Measurements from ENCODE around the gene NKX6-1.
A peak's percentile ranks its signal among the peaks of the same experiment; 100 is the strongest.

NKX6-1 gene

DNA sequence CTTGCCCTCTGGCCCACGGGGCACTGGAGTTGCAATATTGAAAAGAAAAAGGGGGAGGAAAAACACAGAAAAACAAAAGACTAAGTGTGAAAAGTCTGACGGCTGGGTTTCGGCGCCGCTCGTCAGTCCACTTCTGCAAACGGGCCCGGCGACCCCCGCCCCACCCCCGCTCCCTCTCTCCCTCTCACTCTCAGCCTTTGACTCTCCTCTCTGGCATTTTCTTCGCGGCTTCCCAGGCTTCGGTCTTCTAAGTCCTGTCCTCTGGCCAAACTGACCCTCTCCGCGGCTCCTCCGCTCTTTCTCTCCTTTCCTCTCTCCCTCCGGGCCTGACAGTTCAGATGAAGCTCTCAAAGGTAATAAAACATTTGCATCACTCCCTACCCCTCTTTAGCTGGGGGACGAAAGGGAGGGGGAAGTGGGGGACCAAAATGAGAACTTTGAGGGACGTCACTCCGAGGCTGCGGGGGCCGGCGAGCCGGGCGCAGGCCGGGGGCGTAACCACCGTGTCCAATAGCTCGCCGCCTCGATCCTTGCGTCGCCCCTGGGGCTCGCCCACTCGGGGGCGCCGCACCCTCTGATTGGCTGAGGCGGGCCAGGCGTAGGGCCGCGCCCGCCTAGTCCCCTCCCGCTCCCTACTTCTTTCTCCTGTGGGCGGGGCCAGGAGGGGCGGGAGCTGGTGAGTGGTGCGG, at the start of gene NKX6-1:
Gene NKX6-1 (minus strand): TSS at position 358 of the 689 bp plus-strand sequence. CDS start 1,064 bp downstream, outside the sequence.
- no peak for DNase-seq

DNA sequence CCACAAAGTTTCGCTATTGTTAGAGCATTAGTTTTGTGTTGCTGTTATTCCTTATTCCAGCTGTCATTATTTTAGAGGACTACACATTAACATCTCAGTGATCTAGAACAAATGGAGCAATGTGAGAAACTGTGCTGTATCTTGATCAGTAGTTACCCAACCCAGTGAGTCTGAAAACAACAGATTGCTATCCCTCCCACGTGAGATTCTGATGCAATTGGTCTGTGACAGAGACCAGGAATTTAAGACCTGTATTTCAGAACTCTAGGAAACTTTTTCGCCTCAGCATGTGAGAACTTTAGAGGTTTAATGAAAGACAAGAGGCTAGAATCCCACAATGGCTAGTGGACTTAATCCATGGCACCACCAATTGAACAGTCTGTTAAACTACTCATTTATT, 48.1 kb upstream of the NKX6-1 start:
- no peak for DNase-seq

- DNase-seq = no peak
Measured at GRCh38 chr4:84545093-84545492, 46.0 kb upstream of the NKX6-1 start.

GRCh38 chr4:84535901-84536300, 36.8 kb upstream of the NKX6-1 start:
- DNase-seq = no peak

DNA sequence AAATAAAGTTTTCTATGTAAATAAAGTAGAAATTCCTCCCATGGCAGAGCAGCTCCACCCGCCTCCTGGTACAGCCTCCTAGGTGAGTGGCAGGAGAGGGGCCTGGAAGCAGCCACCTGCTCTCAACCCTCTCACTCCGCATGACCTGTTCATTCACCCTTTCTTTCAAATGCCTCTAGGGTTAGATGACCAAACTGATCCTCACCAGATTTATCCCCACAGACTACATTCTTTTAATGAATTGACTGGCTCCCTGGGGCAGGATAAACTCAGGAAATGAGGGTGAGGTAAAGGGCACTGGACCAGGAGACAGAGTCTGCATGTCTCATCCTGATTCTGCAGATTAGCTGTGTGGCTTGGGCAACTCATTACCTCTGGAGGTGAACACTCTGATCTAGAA, 32.6 kb upstream of the NKX6-1 start:
- DNase-seq = no peak

- no peak for DNase-seq
Measured at GRCh38 chr4:84530871-84531270, 31.8 kb upstream of the NKX6-1 start.

DNA sequence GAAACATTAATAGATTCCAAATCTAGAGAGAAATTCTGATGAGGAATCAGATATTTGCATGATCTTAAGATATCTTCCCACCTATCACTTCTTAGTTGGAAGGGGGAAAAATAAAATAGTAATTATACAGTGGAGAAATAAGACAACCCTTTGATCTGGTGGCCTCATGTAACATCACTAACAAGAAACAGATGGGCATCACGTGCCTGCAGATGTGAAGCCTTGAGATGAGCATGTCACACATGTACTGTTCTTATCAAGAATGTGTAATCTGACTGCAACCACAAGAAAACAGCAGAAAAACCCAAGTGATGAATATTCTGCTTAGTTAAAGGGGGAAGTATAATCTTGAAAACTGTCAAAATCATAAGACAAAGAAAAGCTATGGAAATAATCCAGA, 31.4 kb upstream of the NKX6-1 start:
- DNase-seq = no peak

GRCh38 chr4:84529169-84529751, 30.2 kb upstream of the NKX6-1 start:
- peak; percentile 33 for DNase-seq

GRCh38 chr4:84527391-84527790, 28.3 kb upstream of the NKX6-1 start:
- no peak for DNase-seq

GRCh38 chr4:84515075-84515474, 16.0 kb upstream of the NKX6-1 start:
- no peak for DNase-seq

GRCh38 chr4:84512277-84512676, 13.2 kb upstream of the NKX6-1 start:
- no peak for DNase-seq

DNA sequence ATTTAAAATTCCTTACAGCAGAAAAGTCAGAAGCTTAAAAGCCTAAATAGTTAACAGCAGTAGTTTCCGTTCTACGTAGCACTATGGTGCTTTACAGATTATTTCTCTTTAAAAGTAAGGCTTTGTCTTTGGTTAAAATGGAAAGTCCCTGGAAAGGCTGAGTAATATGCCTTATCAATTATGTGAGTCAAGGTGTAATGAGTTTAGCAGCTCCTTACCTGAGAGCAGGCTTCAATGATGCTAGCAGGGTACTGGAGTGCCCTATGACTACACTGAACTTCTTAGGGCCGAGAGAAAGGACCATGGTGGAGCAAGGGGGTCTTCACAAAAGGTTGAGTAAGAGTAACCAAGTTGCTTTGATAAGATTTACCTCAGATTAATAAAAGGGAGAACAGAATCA, 12.6 kb upstream of the NKX6-1 start:
- no peak for DNase-seq

DNA sequence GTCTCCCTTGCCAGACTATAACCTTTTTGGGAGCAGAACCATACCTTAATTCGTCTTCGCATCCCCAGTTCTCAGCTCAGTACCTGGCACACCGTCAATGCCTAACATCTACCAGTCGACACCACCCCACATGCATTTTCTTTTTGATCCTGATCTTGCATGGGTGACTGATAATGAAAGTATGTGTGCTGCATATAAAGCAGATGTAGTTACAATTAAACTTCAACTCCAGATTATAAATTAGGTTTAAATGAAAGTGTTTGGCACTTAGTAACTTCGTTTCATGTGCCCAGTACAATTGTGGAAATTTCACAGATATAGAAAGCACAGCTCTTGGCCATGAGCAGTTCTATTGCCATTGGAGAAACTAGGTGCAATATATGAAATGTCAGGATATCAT, 8.8 kb upstream of the NKX6-1 start:
- no peak for DNase-seq

- no peak for DNase-seq
Measured at GRCh38 chr4:84504821-84505220, 5.7 kb upstream of the NKX6-1 start.

- peak; percentile 13 for DNase-seq
Measured at GRCh38 chr4:84503495-84504437, 4.7 kb upstream of the NKX6-1 start.

GRCh38 chr4:84502955-84503373, 3.9 kb upstream of the NKX6-1 start:
- no peak for DNase-seq

DNA sequence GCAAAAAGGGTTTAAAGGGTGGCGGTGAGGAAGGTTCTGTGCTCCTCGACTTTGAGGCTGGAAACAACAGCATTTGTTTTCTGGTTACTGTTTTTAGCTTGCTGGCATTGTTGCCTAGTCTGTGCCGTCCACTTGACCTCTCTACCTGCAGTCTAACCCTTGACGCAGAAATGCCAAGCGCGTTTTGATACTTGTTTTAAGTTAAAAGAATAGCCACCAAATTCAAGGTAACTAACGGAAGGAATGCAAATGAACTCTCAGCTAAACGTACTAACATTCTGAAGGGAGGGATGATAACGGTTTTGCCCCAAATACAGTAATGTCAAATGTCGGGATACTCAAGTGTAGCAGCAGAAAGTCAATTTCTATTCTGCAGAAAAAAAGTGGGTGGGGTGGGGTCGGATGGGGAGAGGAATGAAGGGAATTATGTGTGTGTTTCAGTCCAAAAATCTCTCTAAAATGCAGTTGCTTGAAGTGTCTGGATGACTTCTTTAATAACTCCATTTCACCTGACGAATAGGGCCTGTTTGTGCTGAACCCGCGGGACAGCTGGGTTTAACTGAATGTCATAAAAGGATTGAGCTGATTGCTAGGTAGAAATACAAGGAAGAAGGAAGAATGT, 3.4 kb upstream of the NKX6-1 start:
- DNase-seq = no peak

DNA sequence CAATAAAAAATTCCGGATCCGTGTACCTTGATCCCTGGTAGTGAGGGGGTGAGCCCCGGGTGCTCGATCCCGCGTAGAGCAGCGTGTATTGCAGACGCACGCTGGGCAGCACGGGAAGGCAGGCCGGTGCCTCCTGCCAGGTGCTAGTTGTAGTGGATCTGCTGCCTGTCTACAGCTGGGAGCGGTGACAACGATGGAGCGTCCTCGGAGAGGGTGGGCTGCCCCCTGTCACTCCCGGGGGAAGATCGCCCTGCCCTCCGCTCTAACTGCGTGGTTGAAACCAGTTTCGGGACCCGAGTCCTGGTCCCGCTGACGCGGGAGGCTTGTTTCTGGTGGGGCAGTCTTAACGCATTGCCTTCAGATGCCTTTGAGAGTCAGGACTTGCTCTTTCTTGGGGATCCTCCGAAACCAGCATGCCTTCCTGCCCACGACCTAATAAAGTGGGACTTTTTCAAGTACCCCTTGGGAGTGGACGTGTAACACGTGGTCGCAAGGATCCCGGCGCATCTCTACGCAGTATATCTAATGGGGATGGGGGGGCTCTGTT, 2.7 kb upstream of the NKX6-1 start:
- DNase-seq = no peak

DNA sequence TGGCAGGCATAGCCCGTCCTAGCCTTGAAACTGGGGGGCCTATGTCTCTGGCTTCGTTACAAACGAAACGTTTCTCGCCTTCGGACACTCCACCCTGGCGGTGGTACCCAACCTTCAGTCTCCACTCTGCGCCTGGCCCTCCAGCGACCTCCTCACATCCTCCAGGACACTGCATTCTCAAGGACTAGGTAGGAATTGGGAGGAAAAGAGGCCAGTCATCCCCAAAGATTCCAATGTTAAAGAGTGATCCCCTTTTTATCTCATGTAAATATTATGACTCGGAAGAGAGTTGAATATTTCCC, 2.1 kb upstream of the NKX6-1 start:
- DNase-seq = no peak

DNA sequence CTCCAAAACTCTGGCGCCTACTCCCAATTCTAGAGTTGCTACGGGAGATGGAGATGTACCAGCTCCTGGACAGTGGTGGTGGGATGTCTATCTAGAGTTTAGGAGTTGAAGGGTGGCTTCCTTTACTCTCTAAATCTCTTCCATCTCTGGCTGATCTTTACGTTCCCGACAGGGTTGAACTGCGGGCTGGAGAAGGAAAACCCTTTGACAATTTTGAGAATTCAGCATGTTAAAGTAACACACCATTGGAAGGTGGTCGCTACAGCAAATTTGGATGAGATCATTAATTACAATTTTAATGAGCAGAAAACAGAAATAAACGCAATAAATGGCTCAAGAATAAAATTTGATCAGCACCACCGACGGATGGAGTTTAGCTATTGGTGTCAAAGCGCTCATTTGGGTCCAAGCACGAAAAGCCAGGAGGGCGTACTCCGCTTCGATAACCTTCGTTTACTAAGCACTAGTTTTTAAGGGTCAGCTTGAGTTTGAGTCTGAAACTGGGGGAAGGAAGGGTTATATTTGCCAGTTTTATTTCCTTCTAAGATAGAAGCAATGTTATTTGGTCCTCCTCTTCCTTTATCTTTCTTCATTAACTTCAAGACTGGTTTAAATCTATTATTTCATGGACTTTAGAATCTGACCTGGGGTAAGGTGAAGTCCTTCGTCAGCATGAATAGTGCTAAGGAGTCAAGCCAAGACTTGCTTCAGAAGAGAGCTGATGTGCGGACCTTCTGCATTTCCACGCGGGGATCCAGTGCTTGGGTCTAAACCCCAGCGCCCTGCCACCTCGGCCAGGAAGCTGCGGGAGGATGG, 1.5 kb upstream of the NKX6-1 start:
- no peak for DNase-seq

DNA sequence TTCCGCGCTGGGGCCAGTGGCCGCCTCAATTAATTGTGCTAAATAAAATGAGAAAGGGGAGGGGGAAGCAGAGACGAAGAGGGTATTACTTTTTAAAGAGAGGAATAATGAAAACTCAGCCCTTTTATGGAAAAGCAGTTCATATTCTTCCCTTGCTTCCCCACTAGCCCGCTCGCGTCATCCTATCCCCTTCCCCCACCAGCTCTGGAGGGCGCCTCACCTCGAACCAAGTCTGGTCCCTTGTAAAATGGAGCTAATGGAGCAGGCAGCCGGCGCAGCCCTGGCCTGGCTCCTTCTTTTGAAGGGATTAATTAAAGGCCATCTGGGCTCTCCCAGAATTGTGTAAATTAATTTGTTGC, 511 bp upstream of the NKX6-1 start:
- DNase-seq = no peak

DNA sequence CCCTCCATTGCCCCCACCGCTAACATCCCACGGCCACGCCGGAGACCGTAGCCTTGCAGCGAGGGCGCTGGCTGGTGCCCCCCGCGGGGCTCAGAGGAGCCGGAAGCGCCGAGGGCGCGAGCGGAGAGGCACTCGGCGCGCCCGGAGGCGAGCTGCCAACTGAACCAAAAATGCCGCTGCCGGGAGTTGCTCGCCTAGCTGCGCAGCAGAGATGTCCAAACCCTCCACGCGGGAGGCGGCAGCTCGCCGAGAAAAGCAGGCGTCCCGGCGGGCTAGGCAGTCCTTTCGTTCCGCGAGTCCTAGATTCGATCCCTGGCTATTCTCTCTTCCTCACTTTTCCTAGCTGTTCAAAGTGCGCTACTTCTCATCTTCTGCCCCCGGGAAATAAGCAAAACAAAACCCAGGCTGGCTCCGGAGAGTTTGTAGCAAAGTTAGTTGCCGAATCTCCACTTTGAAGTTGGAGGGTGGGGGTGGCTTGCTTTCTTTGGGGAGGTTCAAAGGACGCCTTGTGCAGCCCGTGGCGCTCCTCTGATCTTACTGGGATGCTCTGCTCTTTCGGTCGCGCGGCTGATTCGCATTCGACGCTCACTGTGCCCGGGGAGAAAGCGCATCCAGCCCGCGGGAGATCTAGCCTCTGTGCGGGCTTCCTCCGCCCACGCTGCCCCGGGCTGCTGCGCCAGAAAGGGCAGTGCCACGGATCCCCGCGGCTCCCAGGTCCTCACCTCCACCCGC, 723 bp downstream of the NKX6-1 start:
- DNase-seq = no peak
